B cell (primary cell): ENCODE data around the gene CPNE2. TPM values are rescaled to one million over a fixed set of nuclear protein-coding genes. Genes with fewer than 3 reads are reported as not detected.

Source experiments
- ATAC-seq: fragments of 200-7000 bp; cut with Tn5 transposase; one replicate; pipeline ENCODE4 v1.10.0; 2021; ENCODE audit warnings: low read depth, mild to moderate bottlenecking, moderate number of reproducible peaks, moderate library complexity
- CTCF ChIA-PET: fragments of 350-600 bp; sonication (Branson Sonifier 250); formaldehyde crosslinking; loops from one replicate; lab custom pipeline; 2021; ENCODE audit warnings: antibody characterized with exemption, inconsistent platforms; lab: Charles Lee
- POLR2A ChIA-PET: fragments of 350-600 bp; sonication (Branson Sonifier 250); formaldehyde crosslinking; loops from one replicate; lab custom pipeline; 2021; ENCODE audit warnings: antibody characterized with exemption; lab: Charles Lee
- DNase-seq: peaks from one replicate; pipeline ENCODE4 v3.0.0; 2013
- H2AFZ ChIP-seq: 2 replicates; pipeline ENCODE4 v1.6.1; 2012; ENCODE audit warnings: mild to moderate bottlenecking, low read depth, low read length; ENCODE audit not compliant: insufficient read depth, poor library complexity, severe bottlenecking
- H3K27ac ChIP-seq, 2 donors: 1 replicate in 1 of 2; 2 replicates in 1 of 2; pipeline ENCODE4 v1.5.1; 2012 to 2013; ENCODE audit warnings: low read length in 2 of 2, mild to moderate bottlenecking in 2 of 2, moderate library complexity in 1 of 2
- H3K27me3 ChIP-seq, 4 experiments: fragments of 200-600 bp in 1 of 4; sonication (generic) in 1 of 4; replicated peaks in 1 of 4; 1 replicate in 2 of 4; 2 replicates in 2 of 4; pipeline versions ENCODE4 v1.6.1 to v1.7.0; 2013 to 2016; ENCODE audit warnings: low read length in 3 of 4, mild to moderate bottlenecking in 2 of 4, mixed read lengths in 1 of 4, moderate library complexity in 1 of 4; ENCODE audit not compliant: insufficient read depth in 4 of 4, control insufficient read depth in 3 of 4; ENCODE audit errors: control extremely low read depth in 1 of 4
- H3K36me3 ChIP-seq, 2 experiments: replicated peaks in 1 of 2; 1 replicate in 1 of 2; 2 replicates in 1 of 2; pipeline versions ENCODE4 v1.6.1 to v1.7.1; 2013; ENCODE audit warnings: low read length in 1 of 2; ENCODE audit not compliant: insufficient read depth in 2 of 2, control insufficient read depth in 1 of 2; ENCODE audit errors: control extremely low read depth in 1 of 2, extremely low read depth in 1 of 2
- H3K4me1 ChIP-seq, 2 donors: fragments of 200-600 bp in 1 of 2; sonication (generic) in 1 of 2; 1 replicate in 1 of 2; 2 replicates in 1 of 2; pipeline versions ENCODE4 v1.5.1 to v1.6.1; 2013 to 2017; ENCODE audit warnings: low read length in 2 of 2; ENCODE audit not compliant: control insufficient read depth in 2 of 2, insufficient read depth in 2 of 2
- H3K4me2 ChIP-seq: replicated peaks from 2 replicates; pipeline ENCODE3; 2012; ENCODE audit warnings: mild to moderate bottlenecking, low read depth, low read length; ENCODE audit not compliant: poor library complexity, severe bottlenecking
- H3K4me3 ChIP-seq, 5 experiments: fragments of 200-600 bp in 1 of 5; sonication (generic) in 1 of 5; 1 replicate in 3 of 5; 2 replicates in 2 of 5; pipeline versions ENCODE4 v1.5.1 to v1.7.0; 2011 to 2016; ENCODE audit warnings: low read length in 4 of 5, mild to moderate bottlenecking in 4 of 5, low read depth in 2 of 5, control low read depth in 1 of 5, moderate library complexity in 1 of 5; ENCODE audit not compliant: insufficient read depth in 1 of 5; ENCODE audit errors: control extremely low read depth in 1 of 5, extremely low read depth in 1 of 5
- H3K79me2 ChIP-seq: fragments of 200-600 bp; sonication (generic); one replicate; pipeline ENCODE4 v1.6.0; 2016; ENCODE audit warnings: low read length; ENCODE audit not compliant: control insufficient read depth, insufficient read depth
- H3K9ac ChIP-seq: fragments of 200-600 bp; sonication (generic); 2 replicates; pipeline ENCODE4 v1.6.1; 2017; ENCODE audit warnings: mild to moderate bottlenecking, low read length, moderate library complexity
- H3K9me3 ChIP-seq, 3 donors: one replicate each; pipeline versions ENCODE4 v1.6.1 to v1.7.1; 2013; ENCODE audit warnings: low read length in 2 of 3; ENCODE audit not compliant: control insufficient read depth in 2 of 3, insufficient read depth in 1 of 3; ENCODE audit errors: control extremely low read depth in 1 of 3
- H4K20me1 ChIP-seq: 2 replicates; pipeline ENCODE4 v1.6.0; 2012; ENCODE audit warnings: mild to moderate bottlenecking, low read length; ENCODE audit not compliant: insufficient read depth, control insufficient read depth, poor library complexity, severe bottlenecking
- H3K27ac Mint-ChIP-seq: one replicate; pipeline ENCODE4 v1.8.0; 2021; ENCODE audit warnings: mixed read lengths
- H3K27me3 Mint-ChIP-seq: one replicate; pipeline ENCODE4 v1.8.0; 2021; ENCODE audit warnings: mixed read lengths
- H3K4me1 Mint-ChIP-seq: one replicate; pipeline ENCODE4 v1.8.0; 2021; ENCODE audit warnings: mixed read lengths
- H3K4me3 Mint-ChIP-seq: one replicate; pipeline ENCODE4 v1.8.0; 2021; ENCODE audit warnings: mixed read lengths
- H3K9me3 Mint-ChIP-seq: one replicate; pipeline ENCODE4 v1.8.0; 2022; ENCODE audit warnings: mixed read lengths; ENCODE audit not compliant: insufficient read depth
- EZH2 ChIP-seq: IDR thresholded peaks from 2 replicates; pipeline ENCODE4 v1.6.1; 2012; ENCODE audit warnings: borderline replicate concordance, low read depth, mild to moderate bottlenecking, moderate library complexity, low read length; ENCODE audit not compliant: insufficient read depth, poor library complexity, severe bottlenecking
- WGBS: methylation state at CpG from one replicate; pipeline ENCODE4 v1.1.5; 2013; ENCODE audit warnings: missing lambda C conversion rate; ENCODE audit not compliant: insufficient coverage; 5-methylcytosine and 5-hydroxymethylcytosine counted together
- intact Hi-C: fragments of 100-400 bp; cut with micrococcal nuclease; formaldehyde crosslinking; loops from one replicate; pipeline ENCODE4 v1.10.0; 2022
- polyA plus RNA-seq: library from polyadenylated mRNA; depleted of rRNA; stranded (reverse); fragments of >200 nt; gene quantifications from 2 replicates; pipeline ENCODE4 v1.2.3, GENCODE V29; 2012
- total RNA-seq, 2 donors: library from RNA; stranded (reverse); fragments of 120-200 nt in 1 of 2; gene quantifications; 1 replicate in 1 of 2; 2 replicates in 1 of 2; pipeline versions ENCODE4 v1.2.3 to v1.2.4, GENCODE V29; 2013 to 2022
- TF ChIP-seq, protein P1 (sequence below): fragments of 200-600 bp; IDR thresholded peaks from one replicate; pipeline ENCODE4 v1.8.0; 2022; ENCODE audit warnings: antibody characterized with exemption, mild to moderate bottlenecking

Gene CPNE2
- total and polyA plus RNA-seq, 2 donors (not counting 1 experiment from before 2014, with no cell fraction given) = 1.5 to 2.9 TPM

DNA sequence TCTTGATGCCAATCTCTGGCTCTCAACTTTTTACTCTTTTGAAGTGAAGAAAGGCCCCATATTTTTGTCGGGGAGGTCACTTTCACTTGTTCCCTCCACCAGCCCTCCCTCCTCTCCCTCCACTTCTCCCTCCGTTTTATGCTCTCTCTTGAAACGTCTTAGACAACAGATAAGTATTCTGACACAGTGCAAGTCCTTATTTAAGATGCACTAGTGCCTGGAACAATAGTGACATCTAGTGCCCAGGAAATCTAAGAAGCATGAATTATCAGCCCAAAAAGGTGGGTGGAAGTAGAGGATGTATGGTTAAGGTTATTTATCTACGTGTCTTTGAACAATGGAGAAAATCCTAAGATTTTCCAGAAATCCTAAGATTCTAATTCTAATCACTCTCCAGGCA lies 75.6 kb downstream of the CPNE2 start:
- peaks cover 1 to 81% of the 10 kb centered on the region in 2 experiments for H3K36me3 ChIP-seq
- Mint-ChIP-seq H3K27ac (no peak overlapping the region), H3K4me3 (no peak overlapping the region), H3K4me1 (peaks cover 8% of the 10 kb centered on the region), H3K9me3 (no peaks in the 10 kb centered on the region), H3K27me3 (no peaks in the 10 kb centered on the region)
- ChIA-PET CTCF (interaction anchor here (0.7 to 1.0 kb wide), 3 partner anchors 74 to 375 kb away, joined by 3 to 8 read pairs (median 5); no protein-coding TSS in a partner anchor), POLR2A (no interaction called here)
- no peak overlapping the region for H2AFZ ChIP-seq
- H3K4me2 ChIP-seq = no peak overlapping the region
- no peaks in the 10 kb centered on the region for H3K9me3 ChIP-seq
- intact Hi-C loops = loop anchor here (1.0 to 10.0 kb wide), 5 partner anchors 75 to 301 kb away; partner anchors contain the start of genes HERPUD1 and SLC12A3
- WGBS = 0% methylated on average over 1 of the region's 4 CpGs
- ATAC-seq = peak; percentile 60
- H3K27ac ChIP-seq = no peak overlapping the region
- H3K4me3 ChIP-seq = no peak overlapping the region
- no peaks in the 10 kb centered on the region for H3K27me3 ChIP-seq
- H3K9ac ChIP-seq = no peak overlapping the region
- H4K20me1 ChIP-seq = peaks cover 4% of the 10 kb centered on the region
- no peak for TF ChIP-seq EZH2
- TF ChIP-seq, protein P1, sequence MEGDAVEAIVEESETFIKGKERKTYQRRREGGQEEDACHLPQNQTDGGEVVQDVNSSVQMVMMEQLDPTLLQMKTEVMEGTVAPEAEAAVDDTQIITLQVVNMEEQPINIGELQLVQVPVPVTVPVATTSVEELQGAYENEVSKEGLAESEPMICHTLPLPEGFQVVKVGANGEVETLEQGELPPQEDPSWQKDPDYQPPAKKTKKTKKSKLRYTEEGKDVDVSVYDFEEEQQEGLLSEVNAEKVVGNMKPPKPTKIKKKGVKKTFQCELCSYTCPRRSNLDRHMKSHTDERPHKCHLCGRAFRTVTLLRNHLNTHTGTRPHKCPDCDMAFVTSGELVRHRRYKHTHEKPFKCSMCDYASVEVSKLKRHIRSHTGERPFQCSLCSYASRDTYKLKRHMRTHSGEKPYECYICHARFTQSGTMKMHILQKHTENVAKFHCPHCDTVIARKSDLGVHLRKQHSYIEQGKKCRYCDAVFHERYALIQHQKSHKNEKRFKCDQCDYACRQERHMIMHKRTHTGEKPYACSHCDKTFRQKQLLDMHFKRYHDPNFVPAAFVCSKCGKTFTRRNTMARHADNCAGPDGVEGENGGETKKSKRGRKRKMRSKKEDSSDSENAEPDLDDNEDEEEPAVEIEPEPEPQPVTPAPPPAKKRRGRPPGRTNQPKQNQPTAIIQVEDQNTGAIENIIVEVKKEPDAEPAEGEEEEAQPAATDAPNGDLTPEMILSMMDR = peak; percentile 73
- H3K79me2 ChIP-seq = peaks cover 22% of the 10 kb centered on the region
- peak; percentile 73 for DNase-seq
- no peaks in the 10 kb centered on the region for H3K4me1 ChIP-seq

DNA sequence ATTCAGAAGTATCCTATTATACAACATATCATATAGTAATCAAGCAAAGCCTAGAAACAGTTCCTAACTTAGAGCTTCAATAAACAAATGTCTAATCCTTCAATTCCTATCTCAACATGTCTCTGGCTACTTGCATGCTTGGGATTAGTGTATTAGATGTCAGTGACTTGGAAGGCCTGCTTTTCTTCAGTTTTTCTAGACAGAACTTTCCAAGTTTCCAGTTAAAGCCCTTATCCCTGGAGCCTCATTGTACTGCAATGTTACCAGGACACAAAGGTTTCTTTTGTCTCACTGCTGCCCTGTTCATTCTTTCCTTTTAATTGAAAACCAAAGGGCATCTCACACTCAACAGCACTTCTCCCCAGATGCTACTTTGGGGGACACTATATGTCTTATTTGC lies 76.9 kb downstream of the CPNE2 start:
- H3K4me3 Mint-ChIP-seq = no peak overlapping the region
- peaks cover 8% of the 10 kb centered on the region for H3K4me1 Mint-ChIP-seq
- H3K9me3 Mint-ChIP-seq = no peaks in the 10 kb centered on the region
- DNase-seq = no peak
- peaks cover 23% of the 10 kb centered on the region for H3K79me2 ChIP-seq
- no peak for TF ChIP-seq EZH2
- TF ChIP-seq, protein P1 = no peak
- CTCF ChIA-PET = interaction anchor here (0.7 to 2.7 kb wide), 4 partner anchors 85 to 406 kb away, joined by 3 to 12 read pairs (median 4); no protein-coding TSS in a partner anchor
- peaks cover 4% of the 10 kb centered on the region for H4K20me1 ChIP-seq
- H3K27me3 Mint-ChIP-seq = no peaks in the 10 kb centered on the region
- no peak overlapping the region for H3K4me2 ChIP-seq
- H3K27ac ChIP-seq = no peak overlapping the region
- no peak overlapping the region for H3K27ac Mint-ChIP-seq
- no peaks in the 10 kb centered on the region for H3K9me3 ChIP-seq
- no peak overlapping the region for H2AFZ ChIP-seq
- H3K9ac ChIP-seq = no peak overlapping the region
- peaks cover 1 to 71% of the 10 kb centered on the region in 2 experiments for H3K36me3 ChIP-seq
- no peak for ATAC-seq
- POLR2A ChIA-PET = no interaction called here
- intact Hi-C loops = loop anchor here (5.0 to 10.0 kb wide), 2 partner anchors 235 to 302 kb away; partner anchors contain the start of genes HERPUD1 and SLC12A3
- no peak overlapping the region for H3K4me3 ChIP-seq
- H3K27me3 ChIP-seq = no peaks in the 10 kb centered on the region
- no peaks in the 10 kb centered on the region for H3K4me1 ChIP-seq
